DND-41 (cell line): ENCODE measurements around the gene TOX2.

Experiments used
- EZH2 ChIP-seq: IDR thresholded peaks from 3 replicates; pipeline ENCODE4 v1.6.1; 2012; ENCODE audit warnings: borderline replicate concordance, low read depth, mild to moderate bottlenecking, moderate library complexity, low read length, inconsistent platforms; ENCODE audit not compliant: severe bottlenecking
- TF ChIP-seq, protein P1 (sequence below): IDR thresholded peaks from 2 replicates; pipeline ENCODE4 v1.5.1; 2012; ENCODE audit warnings: borderline replicate concordance, low read length, moderate library complexity, mild to moderate bottlenecking; ENCODE audit not compliant: poor library complexity, severe bottlenecking; ENCODE audit errors: extremely low read depth

- no peak for TF ChIP-seq EZH2
- TF ChIP-seq, protein P1, sequence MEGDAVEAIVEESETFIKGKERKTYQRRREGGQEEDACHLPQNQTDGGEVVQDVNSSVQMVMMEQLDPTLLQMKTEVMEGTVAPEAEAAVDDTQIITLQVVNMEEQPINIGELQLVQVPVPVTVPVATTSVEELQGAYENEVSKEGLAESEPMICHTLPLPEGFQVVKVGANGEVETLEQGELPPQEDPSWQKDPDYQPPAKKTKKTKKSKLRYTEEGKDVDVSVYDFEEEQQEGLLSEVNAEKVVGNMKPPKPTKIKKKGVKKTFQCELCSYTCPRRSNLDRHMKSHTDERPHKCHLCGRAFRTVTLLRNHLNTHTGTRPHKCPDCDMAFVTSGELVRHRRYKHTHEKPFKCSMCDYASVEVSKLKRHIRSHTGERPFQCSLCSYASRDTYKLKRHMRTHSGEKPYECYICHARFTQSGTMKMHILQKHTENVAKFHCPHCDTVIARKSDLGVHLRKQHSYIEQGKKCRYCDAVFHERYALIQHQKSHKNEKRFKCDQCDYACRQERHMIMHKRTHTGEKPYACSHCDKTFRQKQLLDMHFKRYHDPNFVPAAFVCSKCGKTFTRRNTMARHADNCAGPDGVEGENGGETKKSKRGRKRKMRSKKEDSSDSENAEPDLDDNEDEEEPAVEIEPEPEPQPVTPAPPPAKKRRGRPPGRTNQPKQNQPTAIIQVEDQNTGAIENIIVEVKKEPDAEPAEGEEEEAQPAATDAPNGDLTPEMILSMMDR = no peak
Measured at GRCh38 chr20:44095831-44096230, 181.2 kb downstream of the TOX2 start.
